ENCODE data around the gene ANO7. TPM values are rescaled to one million over a fixed set of nuclear protein-coding genes. Genes with fewer than 3 reads are reported as not detected.

Gene ANO7
- total RNA-seq, 1 experiment from 2014 or later: 5.2 TPM

DNA sequence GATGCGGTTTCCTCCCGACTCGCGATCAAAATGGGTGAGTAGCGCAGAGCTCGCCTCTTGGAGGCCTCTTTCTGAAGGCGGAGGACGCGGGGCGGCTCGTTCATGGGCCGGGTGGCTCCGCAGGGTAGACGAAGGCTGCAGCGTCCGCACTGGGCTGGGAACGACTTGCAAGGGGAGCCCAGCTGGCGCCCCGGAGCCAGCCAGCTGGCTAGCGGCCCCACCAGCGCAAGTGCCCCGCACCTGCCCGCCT is 38.9 kb upstream of the ANO7 start:
- H3K4me2 ChIP-seq (ENCODE audit: insufficient read depth, insufficient read length, low read length): peak overlapping the region; percentile 38
- H4K20me1 ChIP-seq (ENCODE audit: control insufficient read depth, insufficient read depth, insufficient read length): no peaks in the 10 kb centered on the region
- no peak overlapping the region for H2BK12ac ChIP-seq (ENCODE audit: insufficient read length, low read depth, low read length)
- H3K23ac ChIP-seq (ENCODE audit: insufficient read length, low read depth, low read length): no peak overlapping the region
- peaks cover 10% of the 10 kb centered on the region for H3K23me2 ChIP-seq (ENCODE audit: insufficient read length, low read depth, low read length, poor library complexity, severe bottlenecking)
- H3K9me3 Mint-ChIP-seq: no peaks in the 10 kb centered on the region; a peak in 1 of 5 replicates
- H3K36me3 Mint-ChIP-seq (ENCODE audit: insufficient read depth in 1 of 3, low read depth in 3 of 3): peaks cover 0 to 10% (median 9%) of the 10 kb centered on the region in 3 experiments; a peak in 5 of 7 replicates
- H3K4me1 ChIP-seq (ENCODE audit: insufficient read depth, low read length): peaks cover 12% of the 10 kb centered on the region; the same call in 1 of the 2 replicates
- no peak overlapping the region for H3K56ac ChIP-seq (ENCODE audit: insufficient read length, low read depth, low read length)
- no peaks in the 10 kb centered on the region for H3K9me3 ChIP-seq (ENCODE audit: control insufficient read depth, low read depth, low read length)
- no peak overlapping the region for H3T11ph ChIP-seq (ENCODE audit: low read length)
- H2BK120ac ChIP-seq (ENCODE audit: low read depth, low read length, poor library complexity, severe bottlenecking): no peak overlapping the region
- no peak overlapping the region for H3K14ac ChIP-seq (ENCODE audit: insufficient read depth, low read length)
- H3K9ac ChIP-seq (ENCODE audit: extremely low read depth, insufficient read length, low read length): no peak overlapping the region
- no peak overlapping the region for H2AK5ac ChIP-seq (ENCODE audit: insufficient read length, low read length)
- H2AFZ ChIP-seq (ENCODE audit: low read length): no peak overlapping the region
- peak overlapping the region in 1 of 3 experiments; percentile 81; a peak in 1 of 7 replicates for H3K27ac Mint-ChIP-seq
- H3K79me1 ChIP-seq (ENCODE audit: insufficient read depth, low read depth, low read length, poor library complexity, severe bottlenecking): no peaks in the 10 kb centered on the region
- H3K4me3 Mint-ChIP-seq: peak overlapping the region; percentile 87 to 95
- H2BK20ac ChIP-seq (ENCODE audit: low read depth, low read length, poor library complexity, severe bottlenecking): no peak overlapping the region
- H4K8ac ChIP-seq (replicated peaks; ENCODE audit: insufficient read length, low read depth, low read length): no peak overlapping the region
- no peak for TF ChIP-seq CTCF (conservative IDR thresholded peaks at IDR 0.05)
- no peak overlapping the region for H3K18ac ChIP-seq (ENCODE audit: insufficient read length, low read depth, low read length)
- H2BK5ac ChIP-seq (ENCODE audit: insufficient read length, low read length): no peak overlapping the region
- H3K27me3 ChIP-seq (ENCODE audit: insufficient read depth, low read length): no peaks in the 10 kb centered on the region
- H3K27ac ChIP-seq (ENCODE audit: insufficient read length, low read depth, low read length): no peak overlapping the region
- no peak overlapping the region for H2BK15ac ChIP-seq (ENCODE audit: low read depth, low read length)
- H3K4me1 Mint-ChIP-seq: peaks cover 28 to 30% of the 10 kb centered on the region in 2 experiments
- DNase-seq: no peak
- no peak overlapping the region for H4K5ac ChIP-seq (ENCODE audit: insufficient read length, low read depth, low read length)
- H4K91ac ChIP-seq (ENCODE audit: insufficient read length, low read depth, low read length): no peak overlapping the region
- WGBS (ENCODE audit: extremely low coverage, insufficient read length, low lambda C conversion rate): no CpG with 5 or more reads among the region's 23 CpGs
- H3K27me3 Mint-ChIP-seq (ENCODE audit: low read depth): peaks cover 3% of the 10 kb centered on the region
- H3K79me2 ChIP-seq (ENCODE audit: insufficient read depth, low read length): no peaks in the 10 kb centered on the region
- H3K4ac ChIP-seq (ENCODE audit: low read depth, low read length): no peak overlapping the region
